Hair follicular keratinocyte (primary cell): ENCODE data around the gene JAKMIP3. TPM values are rescaled to one million over a fixed set of nuclear protein-coding genes. Genes with fewer than 3 reads are reported as not detected.

Experiments
- total RNA-seq: library from RNA; depleted of rRNA; stranded (reverse); fragments of >200 nt; gene quantifications from 2 replicates; pipeline ENCODE4 v1.2.3, GENCODE V29; 2015

JAKMIP3 gene
- total RNA-seq, result not detected in 2 replicates

GRCh38 chr10:132065491-132066105 lies at the start of gene JAKMIP3:
TSS of gene JAKMIP3 (plus strand) at chr10:132065946. CDS start at chr10:132104809, 38,863 bp downstream.

Other genes starting within 250 kb of the JAKMIP3 start
- gene PPP2R2D, start 164.9 kb upstream of the JAKMIP3 start, total RNA-seq, result 32.1 and 34.4 TPM in 2 replicates
- 97.2 and 108 TPM in 2 replicates for gene BNIP3, start 84.0 kb upstream of the JAKMIP3 start, total RNA-seq
- 0.94 and 0.99 TPM in 2 replicates for gene DPYSL4, start 121.0 kb downstream of the JAKMIP3 start, total RNA-seq
- gene STK32C, start 242.0 kb downstream of the JAKMIP3 start, total RNA-seq, result 9.7 and 13.4 TPM in 2 replicates